Fibroblast of peridontal ligament (primary cell): ENCODE data around the gene NAA15.
"Not testable (repeated sequence)": the region's sequence is repeated elsewhere in the genome, so short reads cannot be mapped to it uniquely, and the experiment has no call there.

Experiments used
- DNase-seq: peaks from one replicate; pipeline ENCODE4 v3.0.0-alpha.2; 2010; ENCODE audit errors: extremely low read depth

The NAA15 gene

DNA sequence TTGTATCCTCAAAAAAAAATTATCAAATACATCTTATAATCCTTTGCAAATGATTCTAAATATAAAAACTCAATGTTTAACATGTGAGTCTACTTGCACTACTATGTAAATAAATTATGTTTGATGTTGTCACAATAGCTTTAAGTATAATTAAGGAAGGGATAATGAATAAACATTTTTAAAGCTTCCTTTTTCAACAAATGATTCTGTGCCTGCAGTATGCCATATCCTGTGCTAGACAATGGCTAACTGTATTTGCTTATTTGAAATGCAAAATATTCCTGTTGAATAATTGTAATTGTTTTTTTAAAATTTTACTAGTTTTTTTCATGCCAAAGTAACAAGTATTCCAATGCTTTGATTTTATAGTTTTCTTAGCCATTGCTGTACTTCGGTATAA is 60.0 kb downstream of the NAA15 start:
- DNase-seq = no peak

DNA sequence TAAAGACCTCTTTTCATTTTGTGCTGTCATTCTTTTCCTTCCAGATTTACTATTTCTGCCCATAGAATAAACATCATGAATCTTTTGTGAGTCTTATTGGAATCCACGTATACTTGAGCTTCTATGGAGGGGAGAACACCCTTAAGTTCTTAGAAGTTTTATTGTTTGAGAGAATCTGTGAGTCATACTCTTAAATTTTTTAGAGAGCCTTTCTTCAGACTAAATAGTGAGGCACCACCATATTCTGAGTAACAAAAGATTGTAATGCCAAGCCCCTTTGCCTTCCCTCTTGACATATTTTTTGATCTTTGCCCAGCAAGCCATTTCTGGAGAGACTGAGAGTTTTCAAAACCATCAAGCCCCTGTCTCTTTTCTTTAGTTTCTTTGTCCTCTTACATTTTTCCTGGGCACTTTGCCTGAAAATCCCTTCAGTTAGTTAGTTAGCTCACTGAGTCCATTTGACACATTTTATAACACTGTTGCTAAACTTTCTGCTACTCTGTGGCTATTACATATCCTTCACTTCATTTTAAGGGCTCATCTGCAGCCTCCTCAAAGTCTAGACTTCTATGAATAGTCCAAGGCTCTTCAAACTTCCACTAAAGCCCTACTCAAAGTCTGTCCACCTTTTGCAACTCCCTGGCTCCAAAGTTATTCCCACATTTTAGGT is 66.3 kb downstream of the NAA15 start:
- DNase-seq = peak; percentile 64

DNA sequence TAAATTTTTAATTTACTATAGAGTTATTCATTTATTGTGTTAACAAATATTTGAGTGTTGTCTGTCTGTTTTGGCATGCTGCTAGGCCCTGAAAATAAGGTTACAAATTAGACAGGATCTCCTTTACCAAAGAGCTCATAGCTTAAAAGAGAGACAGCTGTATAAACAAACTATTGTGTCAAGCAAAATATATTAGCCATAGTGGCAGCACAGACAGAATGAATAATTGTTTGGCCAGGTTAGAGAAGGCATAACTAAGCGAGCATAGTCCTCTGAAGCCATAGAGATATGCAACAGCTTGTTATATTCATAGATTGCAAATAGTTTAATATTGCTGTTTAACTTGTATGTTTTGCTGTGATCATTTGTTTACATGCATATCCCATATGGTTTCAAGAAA is 67.7 kb downstream of the NAA15 start:
- peak; percentile 9 for DNase-seq

DNA sequence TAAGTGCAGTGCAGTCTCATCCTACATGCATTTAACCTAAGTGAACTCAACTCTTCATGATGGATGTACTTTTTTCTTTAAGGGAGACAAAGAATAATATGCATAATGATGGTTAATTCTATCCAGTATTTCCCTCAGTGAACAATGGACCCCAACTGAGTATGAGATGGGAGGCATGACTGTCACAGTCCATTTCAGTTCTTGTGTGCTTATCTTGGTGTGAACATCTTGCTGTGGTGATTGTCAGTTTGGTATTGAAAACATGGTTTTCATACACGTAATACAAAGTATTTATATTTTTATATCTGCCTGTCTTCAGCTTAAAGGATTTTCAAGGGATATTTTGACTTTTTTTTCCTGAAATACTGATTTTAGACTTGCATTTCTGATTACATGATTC is 72.9 kb downstream of the NAA15 start:
- DNase-seq = no peak

DNA sequence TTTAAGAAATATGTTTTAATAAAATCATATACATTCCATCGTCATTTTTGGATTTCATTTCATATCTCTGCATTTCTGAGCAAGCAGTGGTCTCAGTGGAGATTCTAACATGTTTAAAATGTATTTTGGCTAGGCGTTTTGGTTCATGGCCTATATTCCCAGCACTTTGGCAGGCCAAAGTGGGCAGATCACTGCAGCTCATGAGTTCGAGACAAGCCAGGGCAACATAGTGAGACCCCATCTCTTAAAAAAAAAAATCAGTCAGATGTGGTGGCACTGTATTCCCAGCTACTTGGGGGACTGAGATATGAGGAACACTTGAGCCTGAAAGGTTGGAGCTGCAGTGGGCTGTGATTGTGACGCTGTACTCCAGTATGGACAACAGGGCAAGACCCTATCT is 85.1 kb downstream of the NAA15 start:
- no peak for DNase-seq

DNA sequence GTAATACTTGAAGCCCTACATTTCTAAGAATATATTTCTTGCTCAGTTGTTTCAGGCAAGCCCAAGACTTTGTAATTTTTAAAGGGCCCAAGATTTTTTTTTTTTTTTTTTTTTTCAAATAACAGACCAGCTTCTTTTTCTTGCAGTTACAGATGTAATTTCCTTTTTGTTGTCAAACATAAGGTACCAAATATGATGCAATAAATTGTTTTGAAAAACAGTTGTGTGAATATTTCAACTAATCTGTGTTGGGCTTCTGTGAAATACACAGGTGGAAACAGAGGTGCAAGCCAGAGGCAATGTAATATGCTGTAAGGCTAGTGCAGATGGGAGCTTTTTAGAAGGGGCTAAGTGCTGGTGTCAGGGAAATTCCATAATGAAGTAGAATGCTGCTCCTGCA is 87.8 kb downstream of the NAA15 start:
- no peak for DNase-seq

DNA sequence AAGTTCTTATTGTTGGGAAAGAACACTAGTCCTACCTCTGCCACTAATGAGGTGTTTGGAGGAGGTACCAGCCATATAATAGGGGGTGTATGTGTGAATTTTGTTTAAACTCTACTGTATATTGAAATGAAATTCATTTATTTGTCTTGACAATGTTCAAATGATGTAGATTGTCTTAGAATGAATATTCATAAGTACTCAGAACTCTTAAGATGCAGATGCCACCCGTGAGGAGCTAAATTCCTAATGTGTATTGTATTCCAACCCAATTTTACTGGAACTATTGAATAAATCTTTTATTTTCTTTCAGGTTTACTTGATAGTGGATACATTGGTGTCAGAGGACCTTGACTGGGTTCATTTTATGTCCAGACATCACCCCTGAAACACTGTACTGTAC is 88.7 kb downstream of the NAA15 start:
- DNase-seq = no peak

DNA sequence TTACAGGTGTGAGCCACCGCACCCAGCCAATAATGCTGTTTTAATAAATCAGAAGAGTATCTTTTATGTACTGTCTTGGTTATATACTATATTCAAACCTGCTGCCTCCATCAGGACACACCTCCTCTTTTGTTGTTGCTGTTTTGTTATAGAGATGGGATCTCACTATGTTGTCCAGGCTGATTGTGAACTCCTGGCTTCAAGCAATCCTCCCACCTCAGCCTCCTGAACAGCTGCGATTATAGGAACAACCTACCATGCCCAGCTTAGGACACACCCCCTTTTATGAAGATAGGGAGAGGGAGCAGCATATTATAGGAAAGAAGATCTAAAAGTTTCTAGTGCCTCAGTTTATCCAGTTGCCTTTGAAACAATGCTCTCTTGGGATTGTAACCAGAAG is 90.4 kb downstream of the NAA15 start:
- no peak for DNase-seq

DNA sequence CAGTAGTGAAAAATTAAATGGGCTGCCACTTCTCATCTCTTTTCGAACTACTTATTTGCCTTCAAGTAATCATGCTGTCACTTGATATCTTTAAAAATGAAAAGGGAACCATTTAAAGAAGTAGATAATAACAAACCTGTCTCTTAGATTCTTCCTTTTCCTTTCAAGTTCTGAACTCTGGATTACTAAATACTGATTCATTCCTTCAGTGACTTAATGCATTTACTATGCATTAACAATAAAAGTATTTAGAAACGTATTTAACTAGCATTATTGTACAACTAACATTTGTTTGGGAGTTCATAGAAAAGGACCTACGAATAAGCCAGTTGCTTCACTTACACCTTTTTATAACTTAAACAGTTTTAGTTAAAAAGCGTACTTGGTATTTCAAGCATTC is 91.5 kb downstream of the NAA15 start:
- no peak for DNase-seq

DNA sequence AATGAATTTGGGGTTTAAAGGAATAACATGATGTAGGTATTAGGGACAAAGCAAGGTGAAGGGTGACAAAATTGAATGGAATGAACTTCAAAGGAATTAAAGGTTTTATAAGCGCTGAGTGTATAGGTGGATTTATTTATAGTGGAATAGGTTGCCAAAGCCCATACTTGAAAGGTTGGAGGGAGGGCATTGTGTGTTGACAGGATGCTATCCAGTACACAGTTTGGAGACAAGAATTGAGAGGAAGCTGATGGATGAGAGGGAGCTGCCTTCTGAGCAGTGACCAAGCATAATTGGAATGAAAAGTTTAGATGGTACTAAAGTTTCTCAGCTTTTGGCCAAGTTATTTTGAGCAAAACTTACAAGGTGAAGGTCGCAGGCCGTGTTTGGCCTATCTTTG is 100.1 kb downstream of the NAA15 start:
- DNase-seq = no peak

DNA sequence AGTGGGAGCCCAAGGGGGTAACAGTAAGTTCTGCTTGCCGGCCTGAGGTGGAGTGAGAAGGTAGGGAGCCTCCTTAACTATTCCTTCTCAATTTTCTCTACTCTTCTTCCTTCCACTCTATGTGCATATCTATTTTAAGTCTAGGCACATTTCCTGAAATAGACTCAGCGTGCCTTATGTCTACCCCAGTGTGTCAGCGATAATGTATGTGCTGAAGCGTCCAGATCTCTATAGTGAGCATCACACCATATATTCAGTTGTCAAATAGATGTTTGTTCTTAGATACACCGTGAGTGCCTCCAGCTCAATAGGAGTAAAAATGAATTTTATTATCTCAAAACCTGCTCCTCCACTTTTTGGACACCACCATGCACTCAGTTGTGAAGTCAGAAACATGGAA is 101.1 kb downstream of the NAA15 start:
- DNase-seq = no peak

DNA sequence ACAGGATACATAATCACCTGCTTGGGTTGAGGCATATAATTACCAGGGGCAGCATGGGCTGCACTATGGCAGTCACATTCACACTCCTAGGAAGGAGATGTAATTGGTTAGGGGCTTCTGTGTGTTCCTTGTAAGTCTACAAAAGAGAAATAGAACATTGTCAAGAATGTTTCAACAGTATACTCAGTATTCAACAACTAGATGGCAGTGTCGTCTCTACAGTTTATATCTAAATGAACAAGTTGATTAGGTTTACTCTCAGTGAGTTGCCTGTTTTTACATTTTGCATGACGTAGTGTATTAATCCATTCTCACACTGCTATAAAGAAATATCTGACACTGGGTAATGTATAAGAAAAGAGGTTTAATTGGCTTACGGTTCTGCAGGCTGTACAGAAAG is 102.2 kb downstream of the NAA15 start:
- no peak for DNase-seq

DNA sequence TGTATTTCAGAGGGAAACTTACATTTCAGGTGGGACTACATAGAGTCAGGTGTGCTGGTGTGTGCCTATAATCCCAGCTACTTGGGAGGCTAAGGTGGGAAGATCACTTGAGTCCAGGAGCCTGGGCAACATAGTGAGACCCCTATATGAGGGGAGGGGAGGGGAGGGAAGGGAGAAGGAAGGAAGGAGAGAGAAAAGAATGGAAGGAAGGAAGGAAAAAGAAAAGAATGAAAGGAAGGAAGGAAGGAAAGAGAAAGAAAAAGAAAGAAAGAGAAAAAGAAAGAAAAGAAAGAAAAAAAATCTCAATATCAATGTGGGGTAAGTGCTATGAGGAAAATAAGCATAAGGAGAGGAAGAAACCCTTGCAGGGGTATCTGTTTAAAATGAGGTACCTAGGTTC is 109.0 kb downstream of the NAA15 start:
- no peak for DNase-seq

DNA sequence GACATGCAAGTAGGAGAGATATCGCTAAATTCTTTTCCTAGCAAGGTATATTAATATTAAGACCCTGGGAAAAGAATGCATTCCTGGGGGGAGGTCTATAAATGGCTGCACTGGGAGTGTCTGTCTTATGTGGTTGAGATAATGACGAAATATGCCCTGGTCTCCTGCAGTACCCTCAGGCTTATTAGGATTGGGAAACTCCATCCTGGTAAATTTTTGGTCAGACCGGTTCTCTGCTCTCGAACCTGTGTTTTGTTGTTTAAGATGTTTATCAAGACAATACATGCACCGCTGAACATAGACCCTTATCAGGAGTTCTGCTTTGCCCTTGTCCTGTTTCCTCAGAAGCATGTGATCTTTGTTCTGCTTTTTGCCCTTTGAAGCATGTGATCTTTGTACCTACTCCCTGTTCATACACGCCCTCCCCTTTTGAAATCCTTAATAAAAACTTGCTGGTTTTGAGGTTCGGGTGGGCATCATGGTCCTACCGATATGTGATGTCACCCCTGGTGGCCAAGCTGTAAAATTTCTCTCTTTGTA is 113.4 kb downstream of the NAA15 start:
- DNase-seq = not testable (repeated sequence)

DNA sequence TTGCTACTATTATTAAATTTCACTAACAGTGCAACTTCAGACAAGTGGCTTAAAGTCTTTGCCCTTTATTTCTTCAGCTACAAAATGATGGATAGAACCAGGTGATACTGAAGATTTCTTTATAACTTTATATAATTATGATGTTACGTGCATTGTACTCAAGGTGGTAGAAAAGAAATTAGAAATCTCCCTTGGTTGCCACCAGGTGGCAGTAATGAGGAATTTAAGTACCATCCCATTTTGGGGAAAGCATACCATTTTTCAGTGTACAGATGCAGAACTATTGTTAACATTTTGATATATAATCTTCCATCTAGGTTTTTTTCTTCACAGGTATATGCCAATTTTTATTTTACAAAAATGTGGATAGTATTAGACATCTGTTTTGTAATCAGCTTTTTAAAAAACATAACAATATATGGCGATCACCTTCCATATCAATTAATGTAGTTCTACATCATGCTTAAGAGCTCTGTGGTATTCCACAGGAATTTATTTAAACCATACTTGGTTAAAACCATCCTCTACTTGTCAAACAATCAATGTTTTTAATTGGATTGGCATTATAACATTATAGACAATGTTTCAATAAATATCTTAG is 114.9 kb downstream of the NAA15 start:
- peak; percentile 76 for DNase-seq

DNA sequence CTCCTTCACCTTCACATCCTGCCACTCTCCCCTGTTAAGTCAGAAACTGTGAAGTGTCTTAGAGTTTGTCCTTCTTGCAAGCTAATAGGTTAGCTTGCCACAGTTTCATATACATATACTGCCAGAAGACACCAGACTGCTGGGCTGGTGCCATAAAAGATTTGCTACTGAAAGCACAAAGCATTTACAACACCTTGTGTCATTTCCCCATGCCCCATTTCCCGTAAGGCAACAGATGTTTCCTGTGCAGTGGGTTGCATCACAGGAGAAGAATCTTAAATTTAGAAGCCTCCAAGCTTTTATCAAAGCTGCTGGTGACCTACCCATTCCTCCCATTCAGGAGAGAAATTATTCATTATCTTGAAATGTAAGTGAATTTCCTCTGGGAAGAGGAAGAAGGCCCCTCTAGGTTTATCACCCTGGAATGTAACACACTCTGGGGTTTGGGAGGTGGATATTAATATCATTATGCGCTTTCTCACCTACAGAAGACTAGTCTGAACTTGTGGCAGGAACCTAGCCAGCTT is 118.1 kb downstream of the NAA15 start:
- peak; percentile 30 for DNase-seq

DNA sequence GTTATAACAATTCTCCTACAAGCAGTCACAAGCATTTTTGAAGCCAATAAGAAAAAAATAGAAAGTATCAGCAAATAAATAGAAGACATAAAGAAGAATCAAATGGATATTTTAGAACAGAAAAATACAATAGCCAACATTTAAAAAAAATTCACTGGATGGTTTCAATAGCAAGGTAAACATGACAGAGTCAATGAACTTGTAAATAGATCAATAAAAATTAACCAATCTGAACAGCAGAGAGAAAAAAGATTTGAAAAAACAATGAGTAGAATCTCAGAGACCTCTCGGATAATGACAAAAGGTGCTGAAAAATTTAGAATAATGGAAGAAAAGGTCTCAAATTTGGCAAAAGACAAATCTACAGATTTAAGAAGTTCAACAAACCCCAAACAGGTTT is 119.3 kb downstream of the NAA15 start:
- DNase-seq = no peak

DNA sequence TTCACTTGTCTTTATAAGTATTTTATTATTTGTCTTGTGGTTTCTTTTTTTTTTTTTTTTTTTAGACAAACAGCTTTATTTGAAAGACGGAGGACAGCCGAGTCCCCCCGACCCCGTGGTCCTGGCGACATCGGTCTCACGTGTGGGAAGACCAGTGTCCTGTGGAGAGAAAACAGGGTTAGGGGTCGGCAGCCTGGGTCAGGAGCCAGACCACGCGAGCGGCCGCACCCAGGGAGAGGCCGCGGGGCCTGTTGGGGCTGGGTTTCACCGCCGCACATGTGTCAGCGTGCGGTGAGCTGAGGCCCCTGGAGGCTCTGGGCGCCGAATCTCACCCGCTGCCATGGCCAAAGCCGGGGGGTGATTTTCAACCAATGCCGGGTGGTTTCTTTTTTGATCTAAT is 134.8 kb downstream of the NAA15 start:
- DNase-seq = no peak

DNA sequence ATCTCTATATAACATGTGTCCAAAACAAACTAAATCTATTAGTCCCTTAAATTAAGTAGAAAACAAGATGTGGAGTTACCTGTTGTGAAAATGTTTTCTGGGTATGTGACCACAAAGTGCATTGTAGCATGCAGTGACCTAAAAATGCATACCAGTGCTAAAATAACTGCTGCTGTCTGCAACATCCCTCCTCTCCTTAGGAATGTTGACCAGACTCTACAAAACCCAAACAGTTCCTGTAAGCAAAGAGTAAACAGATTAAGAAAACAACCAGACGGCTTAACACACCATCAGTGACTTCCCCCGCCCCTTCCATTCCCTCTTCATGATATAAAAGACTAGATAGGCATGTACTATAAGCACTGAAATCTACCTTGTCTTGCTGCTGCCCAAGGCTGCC is 136.8 kb downstream of the NAA15 start:
- DNase-seq = no peak

DNA sequence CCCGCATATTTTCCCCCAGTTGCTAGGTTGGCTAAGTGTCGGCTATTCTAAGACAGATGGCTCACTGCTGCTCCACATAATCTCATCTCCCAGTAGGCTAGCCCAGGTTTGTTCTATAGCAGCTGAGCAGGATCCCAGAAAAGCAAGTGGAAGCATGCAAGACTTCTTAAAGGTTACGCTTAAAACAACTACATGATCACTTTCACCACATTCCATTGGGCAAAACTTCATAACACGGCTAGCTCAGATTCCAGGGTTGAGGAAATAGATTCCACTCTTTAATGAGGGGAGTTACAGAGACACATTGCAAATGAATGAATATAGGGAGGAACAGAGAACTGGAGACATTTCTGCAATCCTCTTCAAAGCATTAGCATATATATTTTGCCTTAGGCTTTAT is 139.7 kb downstream of the NAA15 start:
- no peak for DNase-seq

DNA sequence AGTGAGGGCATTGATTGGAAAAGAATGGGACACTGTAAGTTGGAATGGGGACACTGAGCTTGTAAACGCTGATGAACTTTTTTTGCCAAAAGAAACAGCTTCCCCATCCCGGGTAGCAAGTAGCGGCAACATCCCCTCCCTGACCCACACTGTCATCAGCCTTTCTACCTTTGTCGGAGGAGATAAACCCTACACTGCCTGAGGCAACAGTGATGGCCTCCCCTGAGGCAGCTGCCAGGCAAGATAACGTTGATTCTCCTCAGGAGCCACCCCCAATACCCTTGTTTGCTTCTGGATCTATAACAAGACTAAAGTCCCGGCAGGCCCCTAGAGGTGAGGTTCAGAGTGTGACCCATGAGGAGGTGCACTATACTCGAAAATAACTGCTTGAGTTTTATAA is 142.4 kb downstream of the NAA15 start:
- DNase-seq = no peak

DNA sequence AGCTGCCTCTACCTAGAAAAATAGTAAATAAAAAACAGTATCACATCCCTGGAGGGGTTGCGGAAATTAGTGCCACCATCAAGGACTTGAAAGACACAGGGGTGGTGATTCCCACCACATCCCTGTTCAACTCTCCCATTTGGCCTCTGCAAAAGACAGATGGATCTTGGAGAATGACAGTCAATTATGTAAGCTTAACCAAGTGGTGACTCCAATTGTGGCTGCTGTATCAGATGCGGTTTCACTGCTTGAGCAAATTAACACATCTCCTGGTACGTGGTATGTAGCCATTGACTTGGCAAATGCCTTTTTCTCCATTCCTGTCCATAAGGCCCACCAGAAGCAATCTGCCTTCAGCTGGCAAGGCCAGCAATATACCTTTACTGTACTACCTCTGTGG is 143.6 kb downstream of the NAA15 start:
- DNase-seq = not testable (repeated sequence)

DNA sequence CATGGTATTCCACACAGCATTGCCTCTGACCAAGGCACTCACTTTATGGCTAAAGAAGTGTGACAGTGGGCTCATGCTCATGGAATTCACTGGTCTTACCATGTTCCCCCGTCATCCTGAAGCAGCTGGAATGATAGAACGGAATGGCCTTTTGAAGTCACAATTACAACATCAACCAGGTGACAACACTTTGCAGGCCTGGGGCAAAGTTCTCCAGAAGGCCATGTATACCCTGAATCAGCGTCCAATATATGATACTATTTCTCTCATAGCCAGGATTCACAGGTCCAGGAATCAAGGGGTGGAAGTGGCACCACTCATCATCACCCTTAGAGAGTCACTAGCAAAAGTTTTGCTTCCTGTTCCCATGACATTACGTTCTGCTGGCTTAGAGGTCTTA is 145.8 kb downstream of the NAA15 start:
- DNase-seq = not testable (repeated sequence)

DNA sequence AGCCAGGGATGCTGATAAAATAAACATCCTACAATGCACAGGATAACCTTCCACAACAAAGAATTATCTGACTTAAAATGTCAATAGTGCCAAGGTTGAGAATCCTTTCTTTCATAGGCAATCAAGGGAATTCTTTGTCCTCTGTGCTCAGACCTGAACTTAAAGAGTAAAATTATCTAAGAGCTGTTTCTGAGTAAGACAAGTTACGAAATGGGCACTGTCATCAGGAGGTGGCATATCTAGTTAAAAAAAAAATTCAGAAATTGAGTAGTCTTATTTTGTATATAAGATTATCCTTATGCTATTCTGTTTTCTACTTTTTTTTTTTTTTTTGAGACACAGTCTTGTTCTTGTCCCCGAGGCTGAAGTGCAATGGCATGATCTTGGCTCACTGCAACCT is 149.3 kb downstream of the NAA15 start:
- no peak for DNase-seq
